GM12878 (cell line): ENCODE data around the gene SNCAIP. TPM values are rescaled to one million over a fixed set of nuclear protein-coding genes. Genes with fewer than 3 reads are reported as not detected.

Experiments used
- ATAC-seq: fragments of 200-7000 bp; cut with Tn5 transposase; 3 replicates; pipeline ENCODE4 v1.9.1; 2020; ENCODE audit warnings: mild to moderate bottlenecking, moderate library complexity
- BruUV-seq: library from RNA; stranded (reverse); fragments of 400-500 nt; replicated peaks from 2 replicates; lab custom pipeline; 2021; lab: Mats Ljungman, UMichigan
- CTCF ChIA-PET: fragments of 300-600 bp; sonication (Branson Sonifier 250); formaldehyde crosslinking; extraction: SDS; loops from one replicate; lab custom pipeline; 2021; ENCODE audit warnings: inconsistent platforms; lab: Yijun Ruan, JAX
- POLR2A ChIA-PET: fragments of 350-600 bp; formaldehyde crosslinking; extraction: SDS; loops from one replicate; lab custom pipeline; 2021; ENCODE audit warnings: inconsistent platforms; lab: Charles Lee
- RAD21 ChIA-PET: fragments of 300-600 bp; sonication (Branson Sonifier 250); formaldehyde crosslinking; loops from one replicate; lab custom pipeline; 2023; ENCODE audit warnings: antibody characterized with exemption; ENCODE audit not compliant: unreplicated experiment; lab: Charles Lee
- SMC1A ChIA-PET: fragments of 300-600 bp; sonication (Branson Sonifier 250); formaldehyde crosslinking; loops from one replicate; lab custom pipeline; 2023; ENCODE audit not compliant: unreplicated experiment, uncharacterized antibody; lab: Charles Lee
- DNase-seq: peaks from one replicate; pipeline ENCODE4 v3.0.0-alpha.2; 2011; ENCODE audit warnings: low read depth, low spot score
- FAIRE-seq: peaks from 3 replicates; lab custom pipeline; 2011; peaks lifted over from hg19 to GRCh38; lab: Jason Lieb, UNC
- H2AFZ ChIP-seq: 2 replicates; pipeline ENCODE4 v1.6.0; 2011; ENCODE audit warnings: low read depth, low read length, control low read depth; ENCODE audit not compliant: control insufficient read depth
- H3K27ac ChIP-seq: 2 replicates; pipeline ENCODE4 v1.5.1; 2011; ENCODE audit warnings: control low read depth; ENCODE audit not compliant: control insufficient read depth, insufficient read depth
- H3K27me3 ChIP-seq, 2 experiments: replicated peaks in 1 of 2; 2 replicates each; pipeline versions ENCODE4 v1.6.0 to v1.6.1; 2011; ENCODE audit warnings: low read length in 1 of 2; ENCODE audit not compliant: control insufficient read depth in 2 of 2, insufficient read depth in 2 of 2
- H3K36me3 ChIP-seq, 2 experiments: 2 replicates each; pipeline ENCODE4 v1.5.1; 2011; ENCODE audit warnings: low read length in 1 of 2; ENCODE audit not compliant: control insufficient read depth in 2 of 2, insufficient read depth in 2 of 2
- H3K4me1 ChIP-seq: 2 replicates; pipeline ENCODE4 v1.6.1; 2011; ENCODE audit warnings: mild to moderate bottlenecking, low read length, moderate library complexity, mixed read lengths; ENCODE audit not compliant: control insufficient read depth, insufficient read depth
- H3K4me2 ChIP-seq: 2 replicates; pipeline ENCODE4 v1.6.0; 2011; ENCODE audit warnings: control low read depth; ENCODE audit not compliant: control insufficient read depth, insufficient read depth
- H3K4me3 ChIP-seq: fragments of 200-600 bp; sonication (generic); 2 replicates; pipeline ENCODE4 v1.5.1; 2016
- H3K79me2 ChIP-seq: 2 replicates; pipeline ENCODE4 v1.6.0; 2011; ENCODE audit warnings: low read length; ENCODE audit not compliant: control insufficient read depth, insufficient read depth
- H3K9ac ChIP-seq: 2 replicates; pipeline ENCODE4 v1.8.0; 2011; ENCODE audit warnings: low read length, control low read depth, mixed read lengths; ENCODE audit not compliant: control insufficient read depth, insufficient read depth
- H3K9me3 ChIP-seq: replicated peaks from 3 replicates; pipeline ENCODE4 v1.5.1; 2011; ENCODE audit warnings: mild to moderate bottlenecking, low read length; ENCODE audit not compliant: control insufficient read depth, insufficient read depth
- H4K20me1 ChIP-seq: 2 replicates; pipeline ENCODE4 v1.6.0; 2011; ENCODE audit not compliant: control insufficient read depth, insufficient read depth
- ASH2L ChIP-seq: fragments of 300-600, 200-600 bp; sonication (generic); IDR thresholded peaks from 2 replicates; pipeline ENCODE4 v1.6.1; 2017; ENCODE audit warnings: low read depth, mild to moderate bottlenecking, borderline replicate concordance
- BACH1 ChIP-seq: fragments of 450-650 bp; IDR thresholded peaks from 2 replicates; pipeline ENCODE4 v1.6.1; 2017; ENCODE audit warnings: mild to moderate bottlenecking, borderline replicate concordance
- BRCA1 ChIP-seq: IDR thresholded peaks from 2 replicates; pipeline ENCODE4 v1.6.1; 2011; ENCODE audit warnings: low read depth, low read length, improper control_type of control experiment
- CBX5 ChIP-seq: sonication (generic); IDR thresholded peaks from 2 replicates; pipeline ENCODE4 v1.6.1; 2016; ENCODE audit warnings: low read depth, moderate library complexity, mild to moderate bottlenecking, inconsistent platforms
- EED ChIP-seq: sonication (generic); IDR thresholded peaks from 2 replicates; pipeline ENCODE4 v1.6.1; 2016; ENCODE audit warnings: antibody characterized with exemption, low read depth
- FOXK2 ChIP-seq: fragments of 450-650 bp; IDR thresholded peaks from 2 replicates; pipeline ENCODE4 v1.6.1; 2017; ENCODE audit warnings: mild to moderate bottlenecking, moderate library complexity
- FOXM1 ChIP-seq: IDR thresholded peaks from 2 replicates; pipeline ENCODE4 v1.6.1; 2012; ENCODE audit warnings: low read depth, mild to moderate bottlenecking, inconsistent platforms, low read length, moderate library complexity
- IRF4 ChIP-seq: IDR thresholded peaks from 2 replicates; pipeline ENCODE4 v1.6.1; 2011; ENCODE audit warnings: low read depth, low read length
- LARP7 ChIP-seq: fragments of 450-650 bp; IDR thresholded peaks from 2 replicates; pipeline ENCODE4 v1.6.1; 2017; ENCODE audit warnings: mild to moderate bottlenecking
- MTA2 ChIP-seq: fragments of 450-650 bp; IDR thresholded peaks from 2 replicates; pipeline ENCODE4 v1.6.1; 2016; ENCODE audit warnings: low read depth, mild to moderate bottlenecking, moderate library complexity
- MTA3 ChIP-seq: IDR thresholded peaks from 2 replicates; pipeline ENCODE4 v1.6.1; 2012; ENCODE audit warnings: low read length, inconsistent platforms, borderline replicate concordance
- MYB ChIP-seq: fragments of 150-350 bp; IDR thresholded peaks from 2 replicates; pipeline ENCODE4 v1.6.1; 2014; ENCODE audit warnings: mild to moderate bottlenecking, low read depth, low read length, borderline replicate concordance
- RAD51 ChIP-seq: fragments of 450-650 bp; IDR thresholded peaks from 2 replicates; pipeline ENCODE4 v1.6.1; 2016; ENCODE audit warnings: moderate library complexity, mild to moderate bottlenecking, inconsistent platforms
- RB1 ChIP-seq: fragments of 450-650 bp; formaldehyde crosslinking; IDR thresholded peaks from 2 replicates; pipeline ENCODE4 v1.6.1; 2017; ENCODE audit warnings: mild to moderate bottlenecking, borderline replicate concordance
- SIX5 ChIP-seq: IDR thresholded peaks from 2 replicates; pipeline ENCODE4 v1.6.1; 2011; ENCODE audit warnings: mild to moderate bottlenecking, low read depth, low read length, moderate library complexity; ENCODE audit not compliant: severe bottlenecking
- TARDBP ChIP-seq: IDR thresholded peaks from 2 replicates; pipeline ENCODE4 v1.6.1; 2016; ENCODE audit warnings: borderline replicate concordance
- WGBS: methylation state at CpG from one replicate; pipeline ENCODE4 v1.1.6; 2016; ENCODE audit warnings: low lambda C conversion rate; ENCODE audit not compliant: insufficient replicate concordance, insufficient coverage; ENCODE audit errors: missing lambda C conversion rate; 5-methylcytosine and 5-hydroxymethylcytosine counted together
- in situ Hi-C: fragments of 300-500 bp; cut with MboI; formaldehyde crosslinking; loops from 9 replicates; pipeline ENCODE4 v1.14.3; 2018; ENCODE audit warnings: mixed read lengths
- intact Hi-C: fragments of 100-400 bp; cut with micrococcal nuclease; formaldehyde crosslinking; loops from one replicate; pipeline ENCODE4 v1.14.2; 2022; ENCODE audit not compliant: unreplicated experiment
- polyA plus RNA-seq, 11 experiments: library from polyadenylated mRNA; depleted of rRNA in 4 of 11; unstranded in 6 of 11; stranded (reverse) in 5 of 11; fragments of >200 nt; fragmentation: Nextera tagmentation in 4 of 11; fragmentation: Illumina TruSeq in 1 of 11; extraction: Ambion mirVana in 4 of 11; extraction: Trizol in 1 of 11; gene quantifications; 1 replicate in 1 of 11; 2 replicates in 10 of 11; pipeline versions ENCODE4 v1.2.1 to v1.2.3, GENCODE V29; 2011 to 2016; ENCODE audit warnings: inconsistent platforms in 2 of 11, missing spikeins in 2 of 11, low read depth in 1 of 11
- total RNA-seq, 4 experiments: library from RNA; depleted of rRNA in 3 of 4; stranded (reverse); fragments of >200 nt in 3 of 4; fragmentation: Illumina TruSeq in 1 of 4; extraction: Trizol in 1 of 4; gene quantifications; 2 replicates each; pipeline versions ENCODE4 v1.2.1 to v1.2.3, GENCODE V29; 2013 to 2021
- TF ChIP-seq, protein P1 (sequence below): fragments of 450-650 bp; IDR thresholded peaks from 2 replicates; pipeline ENCODE4 v1.6.1; 2016; ENCODE audit warnings: mild to moderate bottlenecking
- TF ChIP-seq, protein P2 (sequence below): IDR thresholded peaks from 2 replicates; pipeline ENCODE4 v1.6.1; 2011; ENCODE audit warnings: low read depth, mild to moderate bottlenecking, low read length, moderate library complexity, borderline replicate concordance; ENCODE audit errors: extremely low read depth

SNCAIP gene
- total and polyA plus RNA-seq, 10 of the 15 experiments (the other 5 are each of a cell fraction or from before 2014, with no cell fraction given) = 0.03 to 0.62 (median 0.16) TPM; not detected in 1

- Histone ChIP-seq H3K9me3 (no peaks in the 10 kb centered on the region), H2AFZ (no peak overlapping the region), H3K27ac (no peak overlapping the region), H4K20me1 (no peaks in the 10 kb centered on the region), H3K4me2 (no peak overlapping the region)
- CTCF ChIA-PET = interaction anchor here (0.6 kb wide), 1 partner anchor 331 kb away, joined by 3 read pairs; no protein-coding TSS in a partner anchor
- ATAC-seq = no peak
- WGBS = 48% methylated on average over 3 of the region's 3 CpGs
- SMC1A ChIA-PET = interaction anchor here (0.9 to 2.0 kb wide), 2 partner anchors 8 to 112 kb away, joined by 3 to 9 read pairs; no protein-coding TSS in a partner anchor
- TF ChIP-seq ASH2L (no peak), MTA3 (no peak), RB1 (no peak), BACH1 (no peak), FOXM1 (no peak)
- TF ChIP-seq, protein P1, sequence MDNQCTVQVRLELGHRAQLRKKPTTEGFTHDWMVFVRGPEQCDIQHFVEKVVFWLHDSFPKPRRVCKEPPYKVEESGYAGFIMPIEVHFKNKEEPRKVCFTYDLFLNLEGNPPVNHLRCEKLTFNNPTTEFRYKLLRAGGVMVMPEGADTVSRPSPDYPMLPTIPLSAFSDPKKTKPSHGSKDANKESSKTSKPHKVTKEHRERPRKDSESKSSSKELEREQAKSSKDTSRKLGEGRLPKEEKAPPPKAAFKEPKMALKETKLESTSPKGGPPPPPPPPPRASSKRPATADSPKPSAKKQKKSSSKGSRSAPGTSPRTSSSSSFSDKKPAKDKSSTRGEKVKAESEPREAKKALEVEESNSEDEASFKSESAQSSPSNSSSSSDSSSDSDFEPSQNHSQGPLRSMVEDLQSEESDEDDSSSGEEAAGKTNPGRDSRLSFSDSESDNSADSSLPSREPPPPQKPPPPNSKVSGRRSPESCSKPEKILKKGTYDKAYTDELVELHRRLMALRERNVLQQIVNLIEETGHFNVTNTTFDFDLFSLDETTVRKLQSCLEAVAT = no peak
- TF ChIP-seq, all 136 proteins: peak for 0
- no peak overlapping the region for H3K9ac ChIP-seq
- no peaks in the 10 kb centered on the region for H3K36me3 ChIP-seq
- no peaks in the 10 kb centered on the region for H3K27me3 ChIP-seq
- FAIRE-seq (no peak), DNase-seq (no peak)
- H3K4me1 ChIP-seq = no peaks in the 10 kb centered on the region
- no TSS peak for BruUV-seq
- no peak overlapping the region for H3K4me3 ChIP-seq
- POLR2A ChIA-PET = no interaction called here
- in situ Hi-C loops (no loop called here), intact Hi-C loops (no loop called here)
- H3K79me2 ChIP-seq = no peaks in the 10 kb centered on the region
- RAD21 ChIA-PET = no interaction called here
Observed at GRCh38 chr5:122405751-122406150, 93.7 kb downstream of the SNCAIP start.

- DNase-seq (no peak), ATAC-seq (no peak), FAIRE-seq (no peak)
- intact Hi-C loops (no loop called here), in situ Hi-C loops (no loop called here)
- BruUV-seq = no TSS peak
- SMC1A ChIA-PET = interaction anchor here (0.9 kb wide), 1 partner anchor 112 kb away, joined by 3 read pairs; no protein-coding TSS in a partner anchor
- Histone ChIP-seq H2AFZ (no peak overlapping the region), H3K9ac (no peak overlapping the region), H3K79me2 (no peaks in the 10 kb centered on the region), H3K9me3 (no peaks in the 10 kb centered on the region), H3K4me1 (no peaks in the 10 kb centered on the region), H3K4me2 (no peak overlapping the region), H3K27ac (no peak overlapping the region), H3K4me3 (no peak overlapping the region), H4K20me1 (no peaks in the 10 kb centered on the region), H3K36me3 (no peaks in the 10 kb centered on the region), H3K27me3 (no peaks in the 10 kb centered on the region)
- 69% methylated on average over 5 of the region's 5 CpGs for WGBS
- RAD21 ChIA-PET = no interaction called here
- POLR2A ChIA-PET = no interaction called here
- TF ChIP-seq FOXK2 (no peak), MTA2 (no peak), EED (no peak), IRF4 (no peak), BRCA1 (no peak), CBX5 (no peak), SIX5 (no peak), RAD51 (no peak), TARDBP (no peak), MYB (no peak), LARP7 (no peak)
- TF ChIP-seq, protein P2, sequence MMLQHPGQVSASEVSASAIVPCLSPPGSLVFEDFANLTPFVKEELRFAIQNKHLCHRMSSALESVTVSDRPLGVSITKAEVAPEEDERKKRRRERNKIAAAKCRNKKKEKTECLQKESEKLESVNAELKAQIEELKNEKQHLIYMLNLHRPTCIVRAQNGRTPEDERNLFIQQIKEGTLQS = no peak
- CTCF ChIA-PET = interaction anchor here (1.6 kb wide), 1 partner anchor 110 kb away, joined by 4 read pairs; no protein-coding TSS in a partner anchor
Observed at GRCh38 chr5:122406181-122406580, 94.1 kb downstream of the SNCAIP start.
